Panc1 (cell line): ENCODE measurements around the gene MBTPS1.

Experiments
- POLR2AphosphoS5 ChIP-seq: IDR thresholded peaks from 2 replicates; pipeline ENCODE4 v1.6.1; 2012; ENCODE audit warnings: mild to moderate bottlenecking, low read depth, low read length, moderate library complexity
- TF ChIP-seq, protein P1 (sequence below): fragments of 450-650 bp; IDR thresholded peaks from 2 replicates; pipeline ENCODE4 v1.5.1; 2017; ENCODE audit warnings: mild to moderate bottlenecking

GRCh38 chr16:84088695-84089395 lies 27.9 kb downstream of the MBTPS1 start:
- TF ChIP-seq, protein P1, sequence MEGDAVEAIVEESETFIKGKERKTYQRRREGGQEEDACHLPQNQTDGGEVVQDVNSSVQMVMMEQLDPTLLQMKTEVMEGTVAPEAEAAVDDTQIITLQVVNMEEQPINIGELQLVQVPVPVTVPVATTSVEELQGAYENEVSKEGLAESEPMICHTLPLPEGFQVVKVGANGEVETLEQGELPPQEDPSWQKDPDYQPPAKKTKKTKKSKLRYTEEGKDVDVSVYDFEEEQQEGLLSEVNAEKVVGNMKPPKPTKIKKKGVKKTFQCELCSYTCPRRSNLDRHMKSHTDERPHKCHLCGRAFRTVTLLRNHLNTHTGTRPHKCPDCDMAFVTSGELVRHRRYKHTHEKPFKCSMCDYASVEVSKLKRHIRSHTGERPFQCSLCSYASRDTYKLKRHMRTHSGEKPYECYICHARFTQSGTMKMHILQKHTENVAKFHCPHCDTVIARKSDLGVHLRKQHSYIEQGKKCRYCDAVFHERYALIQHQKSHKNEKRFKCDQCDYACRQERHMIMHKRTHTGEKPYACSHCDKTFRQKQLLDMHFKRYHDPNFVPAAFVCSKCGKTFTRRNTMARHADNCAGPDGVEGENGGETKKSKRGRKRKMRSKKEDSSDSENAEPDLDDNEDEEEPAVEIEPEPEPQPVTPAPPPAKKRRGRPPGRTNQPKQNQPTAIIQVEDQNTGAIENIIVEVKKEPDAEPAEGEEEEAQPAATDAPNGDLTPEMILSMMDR, result no peak
- no peak for TF ChIP-seq POLR2AphosphoS5
